Stimulated activated CD8-positive, alpha-beta memory T cell treated with anti-CD3 and anti-CD28 coated beads, Interleukin-7, amount 100 ng/mL, for 48 hours (primary cell): ENCODE results near the gene ASRGL1.
"Not testable (repeated sequence)": the region's sequence is repeated elsewhere in the genome, so short reads cannot be mapped to it uniquely, and the experiment has no call there.

Experiments
- DNase-seq, 2 donors: peaks; one replicate each; pipeline ENCODE4 v3.0.0-alpha.2; 2020; ENCODE audit warnings: low read depth in 1 of 2; ENCODE audit errors: extremely low read depth in 1 of 2

The ASRGL1 gene

GRCh38 chr11:62352355-62353336 is 15.4 kb downstream of the ASRGL1 start:
- DNase-seq: no peak

GRCh38 chr11:62353841-62354240 is 16.6 kb downstream of the ASRGL1 start:
- no peak for DNase-seq

- DNase-seq: no peak
Measured at GRCh38 chr11:62358273-62358672, 21.0 kb downstream of the ASRGL1 start.

- no peak for DNase-seq
Measured at GRCh38 chr11:62359475-62359874, 22.2 kb downstream of the ASRGL1 start.

- DNase-seq: no peak
Measured at GRCh38 chr11:62360685-62361084, 23.4 kb downstream of the ASRGL1 start.

GRCh38 chr11:62368861-62369477 is 31.7 kb downstream of the ASRGL1 start:
- not testable (repeated sequence) for DNase-seq

GRCh38 chr11:62370743-62371440 is 33.6 kb downstream of the ASRGL1 start:
- DNase-seq: peak; percentile 23 to 26

- no peak for DNase-seq
Measured at GRCh38 chr11:62372871-62373270, 35.6 kb downstream of the ASRGL1 start.

GRCh38 chr11:62373464-62374119 is 36.3 kb downstream of the ASRGL1 start:
- no peak for DNase-seq

- DNase-seq: no peak
Measured at GRCh38 chr11:62374801-62375200, 37.6 kb downstream of the ASRGL1 start.

- not testable (repeated sequence) for DNase-seq
Measured at GRCh38 chr11:62378459-62379063, 41.3 kb downstream of the ASRGL1 start.

- not testable (repeated sequence) for DNase-seq
Measured at GRCh38 chr11:62379586-62379985, 42.3 kb downstream of the ASRGL1 start.

GRCh38 chr11:62380821-62381245 is 43.6 kb downstream of the ASRGL1 start:
- DNase-seq: not testable (repeated sequence)

- DNase-seq: no peak
Measured at GRCh38 chr11:62383822-62384221, 46.6 kb downstream of the ASRGL1 start.

GRCh38 chr11:62386083-62386482 is 48.8 kb downstream of the ASRGL1 start:
- not testable (repeated sequence) for DNase-seq

- no peak for DNase-seq
Measured at GRCh38 chr11:62387381-62387780, 50.1 kb downstream of the ASRGL1 start.

GRCh38 chr11:62388999-62389398 is 51.8 kb downstream of the ASRGL1 start:
- DNase-seq: no peak

- no peak for DNase-seq
Measured at GRCh38 chr11:62390237-62390636, 53.0 kb downstream of the ASRGL1 start.

- no peak for DNase-seq
Measured at GRCh38 chr11:62390722-62391121, 53.5 kb downstream of the ASRGL1 start.

GRCh38 chr11:62391642-62392425 is 54.6 kb downstream of the ASRGL1 start:
- no peak for DNase-seq
